GM21360 (cell line): Measurements from ENCODE around the gene FBRSL1.
"Not testable (repeated sequence)": the region's sequence is repeated elsewhere in the genome, so short reads cannot be mapped to it uniquely, and the experiment has no call there.

Experiments
- ATAC-seq: cut with Tn5 transposase; IDR thresholded peaks from one replicate; pipeline ENCODE4 v1.9.1; 2021; ENCODE audit warnings: mild to moderate bottlenecking, moderate library complexity; ENCODE audit not compliant: unreplicated experiment

Gene FBRSL1

DNA sequence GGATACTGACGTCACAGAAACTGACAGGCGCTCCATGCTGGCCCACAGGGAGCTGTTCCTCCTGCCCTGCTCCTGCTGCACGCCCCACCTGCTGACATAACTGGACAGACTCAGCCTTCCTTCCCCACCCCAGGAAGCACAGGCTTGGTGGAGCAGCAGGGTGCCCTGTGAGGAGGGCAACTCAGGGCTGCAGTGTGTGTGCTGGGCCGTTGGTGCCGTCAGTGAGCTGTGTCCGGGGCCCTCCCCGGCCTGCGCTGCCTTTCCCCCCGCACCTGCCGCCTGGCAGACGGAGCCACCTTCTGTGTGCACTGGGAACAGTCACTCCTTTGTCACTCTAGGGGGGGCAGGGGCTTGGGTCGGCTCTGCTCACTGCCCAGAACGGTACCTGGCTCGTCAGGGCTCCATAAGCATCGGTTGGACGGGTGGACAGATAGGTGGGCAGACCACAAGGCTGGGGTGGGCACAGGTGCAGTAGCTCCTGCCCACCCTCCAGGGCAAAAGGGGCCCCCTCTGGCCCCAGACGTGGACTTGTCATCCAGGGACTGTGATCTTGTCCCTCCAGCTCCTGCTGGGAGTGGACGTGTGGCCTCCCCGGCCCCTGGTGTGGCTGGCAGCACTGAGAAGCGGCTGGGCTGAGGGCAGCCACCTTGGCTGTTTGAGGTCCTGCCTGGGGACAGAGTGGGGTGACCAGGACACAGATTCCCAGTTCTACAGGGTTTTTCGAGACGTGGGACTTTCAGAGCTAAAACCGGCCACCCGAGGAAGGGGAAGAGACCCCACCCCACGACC is 32.8 kb downstream of the FBRSL1 start:
- ATAC-seq, result no peak

- peak; percentile 51 for ATAC-seq
Observed at GRCh38 chr12:132523576-132524331, 33.8 kb downstream of the FBRSL1 start.

DNA sequence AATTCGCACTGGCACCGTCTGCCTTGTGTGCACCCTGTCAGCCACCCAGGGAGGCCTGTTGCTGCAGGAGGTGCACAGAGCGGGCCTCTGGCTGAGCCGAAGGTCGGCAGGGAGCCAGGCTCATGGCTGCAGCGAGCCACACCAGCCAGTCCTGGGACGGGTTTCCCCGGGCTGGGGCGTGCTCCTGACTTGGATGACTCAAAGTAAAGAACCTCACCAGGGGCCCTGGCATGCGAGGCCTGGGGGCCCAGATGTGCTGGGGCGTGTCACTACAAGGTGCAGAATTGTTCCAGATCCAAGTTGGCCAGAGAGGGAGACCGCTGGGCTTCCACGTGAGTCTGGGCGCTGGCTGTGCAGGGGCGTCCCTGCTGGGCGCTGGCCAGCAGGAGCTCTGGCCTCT is 34.5 kb downstream of the FBRSL1 start:
- ATAC-seq, result no peak

- ATAC-seq, result no peak
Observed at GRCh38 chr12:132525011-132525832, 35.3 kb downstream of the FBRSL1 start.

DNA sequence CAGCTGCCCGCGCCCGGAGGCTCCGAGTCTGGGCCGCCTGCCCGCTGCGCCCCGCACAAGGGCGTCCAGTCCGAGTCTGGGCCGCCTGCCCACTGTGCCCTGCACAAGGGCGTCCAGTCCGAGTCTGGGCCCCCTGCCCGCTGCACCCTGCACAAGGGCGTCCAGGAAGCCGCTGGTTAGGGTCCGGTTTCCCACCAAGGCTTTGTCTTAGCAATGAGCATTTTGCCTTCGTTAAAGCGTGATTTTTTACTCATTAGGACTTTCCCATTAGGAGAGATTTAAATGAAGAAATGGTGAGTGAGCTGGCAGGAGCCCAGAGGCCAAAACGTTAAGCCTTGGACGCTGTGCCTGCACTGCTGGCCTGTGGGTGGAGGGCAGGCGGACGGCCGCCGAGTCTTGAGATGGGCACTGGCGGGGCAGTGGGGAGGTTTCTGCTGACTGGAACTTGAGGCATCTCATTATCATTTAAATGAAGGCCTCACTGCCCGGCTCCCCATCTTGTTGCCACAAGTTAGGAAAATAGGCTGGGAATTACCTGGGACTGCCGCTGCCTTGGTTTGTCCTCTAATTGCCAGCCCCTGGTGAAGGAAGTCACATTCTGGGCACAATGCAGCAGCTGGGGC is 36.0 kb downstream of the FBRSL1 start:
- no peak for ATAC-seq

GRCh38 chr12:132527186-132527882 is 37.4 kb downstream of the FBRSL1 start:
- no peak for ATAC-seq

DNA sequence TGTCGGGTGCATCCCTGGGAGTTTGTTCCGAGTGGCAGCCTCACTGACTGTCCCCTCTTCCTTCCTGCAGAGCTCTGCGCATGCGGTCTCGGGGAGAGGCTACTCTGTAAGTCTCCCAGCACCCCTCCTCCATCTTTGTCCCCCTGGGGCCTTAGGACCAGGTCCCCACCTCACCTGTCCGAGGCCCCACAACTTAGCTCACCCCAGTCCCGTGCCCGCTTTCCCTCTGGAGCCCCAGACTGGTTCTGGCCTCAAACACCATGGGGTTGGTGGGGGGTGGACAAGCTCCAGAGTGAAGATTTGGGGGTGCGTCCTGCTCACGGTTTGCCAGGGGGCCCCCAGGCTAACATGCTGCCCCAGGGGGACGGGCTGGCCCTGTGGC is 37.9 kb downstream of the FBRSL1 start:
- no peak for ATAC-seq

GRCh38 chr12:132528564-132529106 is 38.7 kb downstream of the FBRSL1 start:
- ATAC-seq, result no peak

DNA sequence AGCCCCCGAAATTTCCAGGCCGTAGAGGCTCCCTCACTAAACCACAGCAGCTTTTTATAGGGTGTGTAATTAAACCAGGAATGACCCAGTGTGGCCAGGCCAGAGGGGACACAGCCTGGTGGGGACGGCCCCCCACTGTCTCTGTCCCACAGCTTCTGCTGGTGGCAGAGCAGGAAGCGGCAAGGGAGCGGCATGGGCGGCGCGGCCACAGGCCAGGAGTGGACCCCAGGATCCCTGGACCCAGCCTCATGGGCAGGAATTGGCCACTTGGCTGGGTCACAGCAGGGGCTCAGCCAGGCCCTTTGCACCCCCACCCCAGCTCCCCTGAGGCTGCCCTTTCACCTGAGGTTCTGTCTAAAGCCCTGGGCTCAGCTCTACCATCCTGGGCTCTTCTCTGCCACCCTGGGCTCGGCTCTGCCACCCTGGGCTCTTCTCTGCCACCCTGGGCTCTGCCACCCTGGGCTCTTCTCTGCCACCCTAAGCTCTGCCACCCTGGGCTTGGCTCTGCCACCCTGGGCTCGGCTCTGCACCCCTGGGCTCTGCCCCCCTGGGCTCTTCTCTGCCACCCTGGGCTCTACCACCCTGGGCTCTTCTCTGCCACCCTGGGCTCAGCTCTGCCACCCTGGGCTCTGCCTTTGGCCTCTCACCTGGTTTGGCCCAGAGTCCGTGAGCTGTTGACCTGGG is 39.3 kb downstream of the FBRSL1 start:
- no peak for ATAC-seq

- ATAC-seq, result no peak
Observed at GRCh38 chr12:132529906-132530305, 40.0 kb downstream of the FBRSL1 start.

GRCh38 chr12:132530447-132530846 is 40.5 kb downstream of the FBRSL1 start:
- ATAC-seq, result no peak

DNA sequence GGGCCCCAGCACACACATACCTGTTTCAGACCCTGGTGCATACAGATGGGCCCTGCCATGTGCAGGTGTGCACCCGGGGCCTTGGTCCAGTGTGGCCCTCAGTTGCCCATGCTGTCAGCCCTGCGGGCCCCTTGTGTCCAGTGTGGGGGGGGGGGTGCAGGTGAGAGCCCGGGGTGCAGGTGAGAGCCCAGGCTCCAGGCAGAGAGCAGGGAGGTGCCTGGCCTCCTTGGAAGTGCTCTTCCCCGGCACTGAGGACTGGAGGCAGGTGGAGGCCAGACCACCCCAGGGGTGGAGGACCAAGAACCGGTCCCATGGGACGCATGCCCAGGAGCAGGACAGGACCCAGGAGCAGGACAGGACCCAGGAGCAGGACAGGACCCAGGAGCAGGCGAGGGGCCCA is 40.9 kb downstream of the FBRSL1 start:
- no peak for ATAC-seq

DNA sequence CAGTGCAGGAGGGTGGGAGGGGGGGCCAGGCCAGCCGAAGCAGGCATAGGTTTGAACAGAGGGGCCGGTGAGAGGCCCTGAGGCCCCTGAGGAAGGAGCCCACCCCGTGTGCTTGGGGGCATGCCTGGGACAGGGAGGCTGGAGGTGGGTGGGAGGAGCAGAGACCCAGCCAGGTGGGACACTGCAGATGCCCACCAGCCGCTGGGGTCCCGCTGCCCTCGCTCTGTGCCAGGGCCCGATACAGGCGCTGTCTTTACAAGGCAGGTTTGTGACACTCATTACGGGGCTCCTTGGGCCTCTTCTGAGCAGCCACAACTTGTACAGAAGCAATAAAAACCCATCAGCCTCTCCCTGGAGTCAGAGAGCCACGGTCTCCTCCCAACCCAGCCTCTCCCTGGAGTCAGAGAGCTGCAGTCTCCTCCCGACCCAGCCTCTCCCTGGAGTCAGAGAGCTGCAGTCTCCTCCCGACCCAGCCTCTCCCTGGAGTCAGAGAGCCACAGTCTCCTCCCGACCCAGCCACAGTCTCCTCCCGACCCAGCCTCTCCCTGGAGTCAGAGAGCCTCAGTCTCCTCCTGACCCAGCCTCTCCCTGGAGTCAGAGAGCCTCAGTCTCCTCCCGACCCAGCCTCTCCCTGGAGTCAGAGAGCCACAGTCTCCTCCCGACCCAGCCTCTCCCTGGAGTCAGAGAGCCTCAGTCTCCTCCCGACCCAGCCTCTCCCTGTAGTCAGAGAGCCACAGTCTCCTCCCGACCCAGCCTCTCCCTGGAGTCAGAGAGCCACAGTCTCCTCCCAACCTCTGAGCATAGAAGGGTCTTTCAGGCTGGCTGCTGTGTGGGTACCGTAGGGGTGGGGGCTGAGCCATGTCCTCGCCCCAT is 43.0 kb downstream of the FBRSL1 start:
- not testable (repeated sequence) for ATAC-seq

DNA sequence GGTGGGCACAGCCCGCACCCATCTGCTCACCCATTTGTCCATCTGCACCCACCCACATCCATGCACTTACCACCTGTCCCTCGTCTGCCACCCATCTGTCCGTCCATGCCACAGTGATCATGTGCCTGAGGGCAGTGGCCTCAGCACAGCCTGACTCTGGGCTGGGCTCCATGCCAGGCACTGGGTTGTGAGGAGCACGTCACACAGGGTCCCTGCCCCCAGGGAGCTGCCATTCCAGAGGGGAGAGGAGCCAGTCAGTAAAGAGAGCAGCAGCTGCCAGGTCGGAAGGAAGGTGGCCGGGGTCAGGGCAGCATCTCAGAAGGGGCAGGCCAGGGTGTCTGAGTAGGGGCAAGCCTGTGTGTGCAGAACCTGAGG is 43.6 kb downstream of the FBRSL1 start:
- no peak for ATAC-seq

GRCh38 chr12:132534076-132534475 is 44.1 kb downstream of the FBRSL1 start:
- no peak for ATAC-seq

- ATAC-seq, result no peak
Observed at GRCh38 chr12:132535019-132535418, 45.1 kb downstream of the FBRSL1 start.

DNA sequence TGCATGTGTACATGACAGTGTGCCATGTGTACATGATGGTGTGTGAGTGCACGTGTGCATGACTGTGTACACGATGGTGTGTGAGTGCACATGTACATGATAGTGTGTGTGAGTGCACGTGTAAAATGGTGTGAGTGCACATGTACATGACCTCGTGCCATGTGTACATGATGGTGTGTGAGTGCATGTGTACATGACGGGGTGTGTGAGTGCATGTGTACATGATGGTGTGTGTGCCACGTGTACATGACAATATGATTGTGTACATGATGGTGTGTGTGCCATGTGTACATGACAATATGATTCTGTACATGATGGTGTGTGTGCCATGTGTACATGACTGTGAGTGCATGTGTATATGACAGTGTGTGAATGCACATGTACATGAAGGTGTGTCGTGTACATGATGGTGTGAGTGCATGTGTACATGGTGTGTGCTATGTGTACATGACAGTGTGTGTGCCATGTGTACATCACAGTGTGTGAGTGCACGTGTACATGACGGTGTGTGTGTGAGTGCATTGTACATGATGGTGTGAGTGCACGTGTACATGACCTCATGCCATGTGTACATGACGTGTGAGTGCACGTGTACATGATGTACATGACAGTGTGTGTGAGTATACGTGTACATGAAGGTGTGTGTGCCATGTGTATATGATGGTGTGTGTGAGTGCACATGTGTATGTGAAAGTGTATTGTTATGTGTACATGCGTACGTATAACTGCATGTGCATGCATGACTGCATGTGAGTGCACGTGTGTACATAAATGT is 46.3 kb downstream of the FBRSL1 start:
- ATAC-seq, result no peak

DNA sequence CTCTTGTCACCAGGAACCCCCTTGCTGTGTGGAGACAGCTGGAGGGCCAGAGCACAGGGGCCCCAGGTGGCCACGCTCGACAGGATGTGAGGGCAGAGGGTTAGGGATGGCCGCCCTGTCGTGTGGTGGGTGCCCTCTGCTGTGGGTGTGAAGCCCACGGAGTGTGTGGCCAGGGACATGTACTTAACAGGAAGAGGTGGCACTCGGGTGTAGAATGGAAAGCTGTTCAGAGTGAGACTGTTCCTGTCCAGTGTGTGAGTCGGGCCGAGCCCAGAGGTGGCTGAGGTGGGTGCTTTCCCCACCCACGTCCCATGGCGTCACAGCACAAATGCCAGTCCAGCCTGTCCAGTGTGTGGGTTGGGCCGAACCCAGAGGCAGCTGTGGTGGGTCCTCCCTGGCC is 47.1 kb downstream of the FBRSL1 start:
- no peak for ATAC-seq
